HFFc6 (cell line): Measurements from ENCODE around the gene CCNY. TPM values are rescaled to one million over a fixed set of nuclear protein-coding genes. Genes with fewer than 3 reads are reported as not detected.

Experiments
- DNase-seq: peaks from one replicate; pipeline ENCODE4 v3.0.0-alpha.2; 2018
- H3K27ac Mint-ChIP-seq: 2 replicates; pipeline ENCODE4 v1.8.0; 2020; ENCODE audit warnings: mild to moderate bottlenecking, mixed read lengths
- H3K27me3 Mint-ChIP-seq: 2 replicates; pipeline ENCODE4 v1.8.0; 2021; ENCODE audit warnings: mild to moderate bottlenecking, moderate library complexity, mixed read lengths; ENCODE audit not compliant: insufficient read depth
- H3K36me3 Mint-ChIP-seq: 2 replicates; pipeline ENCODE4 v1.8.0; 2021; ENCODE audit warnings: low read depth, mixed read lengths
- H3K4me1 Mint-ChIP-seq: 2 replicates; pipeline ENCODE4 v1.8.0; 2020; ENCODE audit warnings: low read depth, mixed read lengths
- H3K4me3 Mint-ChIP-seq: 2 replicates; pipeline ENCODE4 v1.8.0; 2020; ENCODE audit warnings: mild to moderate bottlenecking, moderate library complexity, mixed read lengths
- H3K9me3 Mint-ChIP-seq: 2 replicates; pipeline ENCODE4 v1.8.0; 2020; ENCODE audit warnings: mild to moderate bottlenecking, mixed read lengths
- CTCF ChIP-seq: fragments of 200-600 bp; sonication (generic); IDR thresholded peaks from 2 replicates; pipeline ENCODE4 v1.5.0; 2021; ENCODE audit warnings: antibody characterized with exemption, mild to moderate bottlenecking
- total RNA-seq, 6 experiments: library from RNA; stranded (reverse); fragmentation: NEBNext Ultra II Directional; extraction: Animal tissue kit (Norgen Biotek cat#: 25700); gene quantifications; 2 replicates in 1 of 6; 3 replicates in 5 of 6; pipeline ENCODE4 v1.2.3, GENCODE V29; 2021

CCNY gene
- total RNA-seq, 6 experiments from 2014 or later: 60.0 to 76.6 (median 69.9) TPM

GRCh38 chr10:35495521-35496119, 159.3 kb downstream of the CCNY start:
- Mint-ChIP-seq H3K27me3 (no peaks in the 10 kb centered on the region), H3K4me1 (peaks cover 28% of the 10 kb centered on the region), H3K4me3 (peak overlapping the region; percentile 19; the same call in 1 of the 2 replicates), H3K36me3 (no peaks in the 10 kb centered on the region), H3K27ac (peak overlapping the region; percentile 33), H3K9me3 (no peaks in the 10 kb centered on the region)
- TF ChIP-seq CTCF: no peak
- no peak for DNase-seq

- TF ChIP-seq CTCF: no peak
- Mint-ChIP-seq H3K9me3 (no peaks in the 10 kb centered on the region), H3K27ac (no peak overlapping the region), H3K4me3 (no peak overlapping the region), H3K27me3 (no peaks in the 10 kb centered on the region), H3K4me1 (peaks cover 22% of the 10 kb centered on the region), H3K36me3 (no peaks in the 10 kb centered on the region)
- no peak for DNase-seq
Observed at GRCh38 chr10:35497909-35498308, 161.6 kb downstream of the CCNY start.

GRCh38 chr10:35498693-35499092, 162.4 kb downstream of the CCNY start:
- TF ChIP-seq CTCF: no peak
- H3K4me1 Mint-ChIP-seq: peaks cover 14% of the 10 kb centered on the region
- H3K27me3 Mint-ChIP-seq: no peaks in the 10 kb centered on the region
- H3K9me3 Mint-ChIP-seq: no peaks in the 10 kb centered on the region
- no peak overlapping the region for H3K4me3 Mint-ChIP-seq
- DNase-seq: no peak
- no peaks in the 10 kb centered on the region for H3K36me3 Mint-ChIP-seq
- no peak overlapping the region for H3K27ac Mint-ChIP-seq

- H3K4me1 Mint-ChIP-seq: no peaks in the 10 kb centered on the region
- H3K9me3 Mint-ChIP-seq: no peaks in the 10 kb centered on the region
- no peak overlapping the region for H3K4me3 Mint-ChIP-seq
- peak; percentile 42 for TF ChIP-seq CTCF
- no peaks in the 10 kb centered on the region for H3K27me3 Mint-ChIP-seq
- no peak overlapping the region for H3K27ac Mint-ChIP-seq
- H3K36me3 Mint-ChIP-seq: no peaks in the 10 kb centered on the region
- DNase-seq: no peak
Observed at GRCh38 chr10:35501923-35502322, 165.6 kb downstream of the CCNY start.

GRCh38 chr10:35502692-35503091, 166.4 kb downstream of the CCNY start:
- Mint-ChIP-seq H3K27ac (no peak overlapping the region), H3K4me1 (no peaks in the 10 kb centered on the region), H3K9me3 (no peaks in the 10 kb centered on the region), H3K27me3 (no peaks in the 10 kb centered on the region), H3K36me3 (no peaks in the 10 kb centered on the region), H3K4me3 (no peak overlapping the region)
- DNase-seq: no peak
- no peak for TF ChIP-seq CTCF

- no peaks in the 10 kb centered on the region for H3K36me3 Mint-ChIP-seq
- no peak overlapping the region for H3K27ac Mint-ChIP-seq
- TF ChIP-seq CTCF: no peak
- H3K4me3 Mint-ChIP-seq: no peak overlapping the region
- H3K27me3 Mint-ChIP-seq: no peaks in the 10 kb centered on the region
- no peaks in the 10 kb centered on the region for H3K4me1 Mint-ChIP-seq
- DNase-seq: no peak
- no peaks in the 10 kb centered on the region for H3K9me3 Mint-ChIP-seq
Observed at GRCh38 chr10:35503578-35503977, 167.3 kb downstream of the CCNY start.
